Measurements from ENCODE around the gene CBLL1. TPM values are rescaled to one million over a fixed set of nuclear protein-coding genes. Genes with fewer than 3 reads are reported as not detected.

Gene CBLL1
- total and polyA plus RNA-seq, 2 experiments from 2014 or later: 31.1 to 67.4 TPM

DNA sequence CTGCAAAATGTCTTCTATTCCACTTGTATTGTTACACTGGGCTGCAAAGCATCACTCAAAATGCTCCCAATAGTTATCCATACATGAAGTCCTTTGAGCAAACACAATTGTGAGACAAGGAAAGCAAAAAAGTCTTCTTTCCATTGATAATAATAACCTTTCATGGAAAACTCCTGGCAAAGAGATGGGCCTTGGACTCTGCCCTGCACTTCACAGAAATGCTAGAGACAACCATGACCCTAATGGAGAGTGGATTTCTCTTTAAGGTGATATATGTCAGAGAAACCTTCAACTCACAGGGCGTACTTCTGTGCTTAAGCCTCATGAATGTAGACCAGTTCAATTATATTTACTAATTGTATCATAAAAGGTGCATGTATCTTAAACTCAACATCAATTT is 39.7 kb downstream of the CBLL1 start:
- ATAC-seq (no peak), DNase-seq (ENCODE audit: low spot score) (no peak)
- Mint-ChIP-seq H3K27ac (no peak overlapping the region), H3K4me1 (peaks cover 28% of the 10 kb centered on the region), H3K9me3 (no peaks in the 10 kb centered on the region), H3K36me3 (ENCODE audit: low read depth) (no peaks in the 10 kb centered on the region), H3K27me3 (ENCODE audit: insufficient read depth, low read depth, poor library complexity) (peaks cover 2% of the 10 kb centered on the region), H3K4me3 (no peak overlapping the region)
- Histone ChIP-seq H3K4me2 (no peak overlapping the region), H3K27me3 (ENCODE audit: insufficient read depth) (no peaks in the 10 kb centered on the region), H2AFZ (no peak overlapping the region), H3K36me3 (ENCODE audit: insufficient read depth) (no peaks in the 10 kb centered on the region), H3K4me3 (no peak overlapping the region), H3F3A (replicated peaks; ENCODE audit: low read depth) (no peaks in the 10 kb centered on the region), H3K4me1 (ENCODE audit: insufficient read depth) (peaks cover 17% of the 10 kb centered on the region), H3K27ac (ENCODE audit: low read depth) (no peak overlapping the region), H3K79me2 (replicated peaks; ENCODE audit: insufficient read depth) (no peaks in the 10 kb centered on the region), H4K20me1 (replicated peaks; ENCODE audit: insufficient read depth) (no peaks in the 10 kb centered on the region), H3K9me2 (ENCODE audit: insufficient read depth) (no peaks in the 10 kb centered on the region)
- TF ChIP-seq EZH2 (IDR thresholded peaks at IDR 0.05; ENCODE audit: low read depth, unreplicated experiment): no peak

DNA sequence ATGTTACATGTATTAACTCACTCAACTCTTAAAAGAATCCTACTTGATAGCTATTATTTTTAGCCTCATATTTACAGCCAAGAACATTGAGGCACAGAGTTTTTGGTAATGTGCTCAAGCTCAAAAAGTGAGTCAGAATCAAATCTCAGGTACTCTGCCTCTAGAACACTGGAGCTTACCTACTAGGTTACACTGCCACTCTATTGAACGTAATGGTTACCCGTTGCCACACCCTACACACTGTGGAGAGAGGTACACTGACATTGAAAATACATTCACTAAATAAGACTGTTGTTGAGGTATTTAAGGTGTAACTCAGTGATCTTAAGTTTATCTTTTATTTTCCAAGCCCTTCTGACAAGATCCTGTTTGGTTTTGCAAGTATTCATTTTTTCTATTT is 41.2 kb downstream of the CBLL1 start:
- Histone ChIP-seq H4K20me1 (replicated peaks; ENCODE audit: insufficient read depth) (no peaks in the 10 kb centered on the region), H2AFZ (no peak overlapping the region), H3F3A (replicated peaks; ENCODE audit: low read depth) (no peaks in the 10 kb centered on the region), H3K27ac (ENCODE audit: low read depth) (no peak overlapping the region), H3K4me1 (ENCODE audit: insufficient read depth) (peaks cover 22% of the 10 kb centered on the region), H3K36me3 (ENCODE audit: insufficient read depth) (no peaks in the 10 kb centered on the region), H3K4me3 (no peak overlapping the region), H3K27me3 (ENCODE audit: insufficient read depth) (no peaks in the 10 kb centered on the region), H3K9me2 (ENCODE audit: insufficient read depth) (no peaks in the 10 kb centered on the region), H3K79me2 (replicated peaks; ENCODE audit: insufficient read depth) (no peaks in the 10 kb centered on the region), H3K4me2 (no peak overlapping the region)
- H3K36me3 Mint-ChIP-seq (ENCODE audit: low read depth): no peaks in the 10 kb centered on the region
- DNase-seq (ENCODE audit: low spot score): no peak
- peaks cover 27% of the 10 kb centered on the region for H3K4me1 Mint-ChIP-seq
- H3K27me3 Mint-ChIP-seq (ENCODE audit: insufficient read depth, low read depth, poor library complexity): peaks cover 2% of the 10 kb centered on the region
- no peaks in the 10 kb centered on the region for H3K9me3 Mint-ChIP-seq
- TF ChIP-seq STAT1 (IDR thresholded peaks at IDR 0.05; ENCODE audit: unreplicated experiment) (no peak), CREB1 (CRISPR knock-in tag; IDR thresholded peaks at IDR 0.05; ENCODE audit: low read depth) (no peak)
- no peak overlapping the region for H3K27ac Mint-ChIP-seq
- no peak for ATAC-seq
- H3K4me3 Mint-ChIP-seq: no peak overlapping the region

DNA sequence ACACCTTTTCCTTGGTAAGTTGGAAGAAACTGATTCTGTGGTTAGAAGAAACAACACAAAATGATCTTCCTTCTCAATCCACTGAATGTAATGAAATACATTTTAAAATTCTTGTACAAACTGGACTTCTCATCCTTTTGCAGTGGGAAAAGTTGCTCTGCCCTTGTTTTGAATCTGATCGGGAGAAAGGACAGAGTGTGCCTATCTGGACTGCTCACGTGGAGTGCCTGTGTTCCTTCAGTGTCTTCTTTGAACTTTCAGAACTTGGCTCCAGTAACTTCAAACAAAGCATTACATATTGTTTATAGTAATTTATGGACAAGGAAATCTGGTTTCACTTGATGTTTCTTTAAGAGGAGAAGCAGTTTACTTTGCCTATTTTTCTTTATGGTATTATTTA is 42.0 kb downstream of the CBLL1 start:
- no peaks in the 10 kb centered on the region for H3F3A ChIP-seq (replicated peaks; ENCODE audit: low read depth)
- H3K27me3 Mint-ChIP-seq (ENCODE audit: insufficient read depth, low read depth, poor library complexity): peaks cover 2% of the 10 kb centered on the region
- ATAC-seq (no peak), DNase-seq (ENCODE audit: low spot score) (no peak)
- H3K4me1 ChIP-seq (ENCODE audit: insufficient read depth): peaks cover 22% of the 10 kb centered on the region
- H3K27me3 ChIP-seq (ENCODE audit: insufficient read depth): no peaks in the 10 kb centered on the region
- no peak overlapping the region for H3K27ac Mint-ChIP-seq
- H2AFZ ChIP-seq: no peak overlapping the region
- H4K20me1 ChIP-seq (replicated peaks; ENCODE audit: insufficient read depth): no peaks in the 10 kb centered on the region
- H3K79me2 ChIP-seq (replicated peaks; ENCODE audit: insufficient read depth): no peaks in the 10 kb centered on the region
- no peaks in the 10 kb centered on the region for H3K9me2 ChIP-seq (ENCODE audit: insufficient read depth)
- no peak overlapping the region for H3K27ac ChIP-seq (ENCODE audit: low read depth)
- H3K4me3 Mint-ChIP-seq: no peak overlapping the region
- no peaks in the 10 kb centered on the region for H3K36me3 Mint-ChIP-seq (ENCODE audit: low read depth)
- peaks cover 27% of the 10 kb centered on the region for H3K4me1 Mint-ChIP-seq
- H3K4me3 ChIP-seq: no peak overlapping the region
- no peak for TF ChIP-seq JUNB (IDR thresholded peaks at IDR 0.05; ENCODE audit: unreplicated experiment)
- TF ChIP-seq, protein P1, sequence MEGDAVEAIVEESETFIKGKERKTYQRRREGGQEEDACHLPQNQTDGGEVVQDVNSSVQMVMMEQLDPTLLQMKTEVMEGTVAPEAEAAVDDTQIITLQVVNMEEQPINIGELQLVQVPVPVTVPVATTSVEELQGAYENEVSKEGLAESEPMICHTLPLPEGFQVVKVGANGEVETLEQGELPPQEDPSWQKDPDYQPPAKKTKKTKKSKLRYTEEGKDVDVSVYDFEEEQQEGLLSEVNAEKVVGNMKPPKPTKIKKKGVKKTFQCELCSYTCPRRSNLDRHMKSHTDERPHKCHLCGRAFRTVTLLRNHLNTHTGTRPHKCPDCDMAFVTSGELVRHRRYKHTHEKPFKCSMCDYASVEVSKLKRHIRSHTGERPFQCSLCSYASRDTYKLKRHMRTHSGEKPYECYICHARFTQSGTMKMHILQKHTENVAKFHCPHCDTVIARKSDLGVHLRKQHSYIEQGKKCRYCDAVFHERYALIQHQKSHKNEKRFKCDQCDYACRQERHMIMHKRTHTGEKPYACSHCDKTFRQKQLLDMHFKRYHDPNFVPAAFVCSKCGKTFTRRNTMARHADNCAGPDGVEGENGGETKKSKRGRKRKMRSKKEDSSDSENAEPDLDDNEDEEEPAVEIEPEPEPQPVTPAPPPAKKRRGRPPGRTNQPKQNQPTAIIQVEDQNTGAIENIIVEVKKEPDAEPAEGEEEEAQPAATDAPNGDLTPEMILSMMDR (conservative IDR thresholded peaks at IDR 0.05; ENCODE audit: low read depth in 2 of 2): no peak
- TF ChIP-seq ZNF331 (CRISPR knock-in tag; IDR thresholded peaks at IDR 0.05; ENCODE audit: low read depth): no peak
- no peak for TF ChIP-seq CREB1 (CRISPR knock-in tag; IDR thresholded peaks at IDR 0.05; ENCODE audit: low read depth)
- no peaks in the 10 kb centered on the region for H3K36me3 ChIP-seq (ENCODE audit: insufficient read depth)
- H3K4me2 ChIP-seq: no peak overlapping the region
- no peaks in the 10 kb centered on the region; the same call in 2 of the 3 replicates for H3K9me3 Mint-ChIP-seq

Data from GM23338 (cell line).